ENCODE results near the gene TSPAN5.

GRCh38 chr4:98656443-98656842 is 2.0 kb downstream of the TSPAN5 start:
- TF ChIP-seq POLR2AphosphoS5 (IDR thresholded peaks at IDR 0.05): no peak
- no peak for TF ChIP-seq CTCF (IDR thresholded peaks at IDR 0.05)
- TF ChIP-seq POLR2A (IDR thresholded peaks at IDR 0.05): no peak
- no peak for TF ChIP-seq EP300 (IDR thresholded peaks at IDR 0.05)

All from stomach (tissue), 4 donors.